Measurements from ENCODE around the gene CCL1.

CCL1 gene

GRCh38 chr17:34363183-34363661 is at the start of gene CCL1:
Gene CCL1 (minus strand): TSS chr17:34363233. CDS start chr17:34363161, 72 bp downstream.
- no peak for DNase-seq

DNA sequence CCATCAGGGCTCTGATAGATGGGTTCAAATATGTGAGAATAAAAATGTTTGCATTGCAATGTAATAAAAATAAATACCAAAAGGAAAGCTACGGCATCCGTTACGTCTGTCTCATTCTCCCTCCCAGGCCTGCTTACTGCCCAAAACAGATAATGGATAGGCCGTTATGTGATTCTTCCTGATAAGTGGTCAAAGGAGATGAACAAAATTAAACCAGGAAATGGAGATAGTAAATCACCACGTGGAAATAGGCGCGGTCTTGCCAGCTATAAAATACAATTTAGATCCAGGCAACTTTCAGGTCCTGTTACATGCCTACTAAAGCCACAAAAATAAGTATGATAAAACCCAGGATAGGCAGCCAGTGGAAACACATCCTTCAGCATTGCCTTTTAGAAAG is 49.5 kb upstream of the CCL1 start:
- no peak for DNase-seq

DNA sequence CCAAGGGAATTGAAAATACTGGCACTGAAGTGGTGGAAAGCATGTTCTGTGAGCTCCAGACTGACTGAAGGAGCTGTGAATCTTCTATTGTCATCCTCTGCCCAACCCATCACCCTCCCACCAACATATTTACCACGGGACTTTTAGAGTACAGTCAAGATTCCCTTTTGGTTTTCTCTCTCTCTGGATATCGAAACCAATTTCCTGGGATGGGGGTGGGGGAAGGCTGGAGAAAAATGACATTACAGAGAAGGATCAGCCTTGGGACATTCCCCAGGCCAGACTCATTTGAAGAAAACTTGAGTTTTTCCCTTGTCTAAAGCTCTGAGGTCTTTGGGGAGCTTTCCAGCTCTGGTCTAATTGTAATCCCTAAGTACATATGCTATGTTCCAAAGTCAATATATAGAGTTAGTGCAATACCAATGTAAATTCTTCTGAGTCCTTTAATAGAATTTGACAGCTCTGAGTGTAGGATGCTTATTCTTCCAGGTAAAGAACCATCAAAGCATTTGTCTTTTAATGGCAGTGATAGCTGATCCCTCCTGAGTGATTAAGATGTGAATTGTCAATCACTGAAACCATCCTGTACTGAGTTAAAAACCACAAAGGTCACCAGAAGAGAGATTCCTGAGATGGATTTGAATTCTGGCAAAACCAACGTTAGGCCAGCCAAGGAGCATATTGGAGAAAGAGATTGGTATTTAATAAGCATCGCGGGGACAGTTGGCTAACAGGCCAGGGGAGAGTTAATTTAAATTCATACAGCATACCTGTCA is 48.8 kb upstream of the CCL1 start:
- DNase-seq, result no peak

GRCh38 chr17:34409352-34409751 is 46.3 kb upstream of the CCL1 start:
- no peak for DNase-seq

GRCh38 chr17:34408439-34408838 is 45.4 kb upstream of the CCL1 start:
- DNase-seq, result no peak

GRCh38 chr17:34406226-34406625 is 43.2 kb upstream of the CCL1 start:
- no peak for DNase-seq

DNA sequence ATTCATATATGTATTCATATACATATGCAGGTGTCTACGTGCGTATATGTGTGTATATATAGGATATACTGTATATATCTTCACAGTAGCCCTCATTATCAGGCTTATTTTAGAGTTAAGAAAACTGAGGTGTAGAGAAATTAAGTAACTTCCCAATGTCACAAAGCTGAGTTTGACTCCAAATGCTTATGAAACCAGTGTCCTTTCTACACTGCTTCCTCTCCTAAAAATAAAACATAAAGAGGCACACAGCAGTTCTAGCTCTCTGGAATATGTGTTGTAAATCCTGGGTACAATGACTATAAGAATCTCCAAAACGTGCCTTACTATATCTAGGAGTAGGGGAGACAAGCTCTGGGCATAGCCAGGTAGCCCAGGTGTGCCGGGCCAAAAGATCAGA is 40.0 kb upstream of the CCL1 start:
- DNase-seq, result no peak

GRCh38 chr17:34401165-34401564 is 38.1 kb upstream of the CCL1 start:
- DNase-seq, result no peak

DNA sequence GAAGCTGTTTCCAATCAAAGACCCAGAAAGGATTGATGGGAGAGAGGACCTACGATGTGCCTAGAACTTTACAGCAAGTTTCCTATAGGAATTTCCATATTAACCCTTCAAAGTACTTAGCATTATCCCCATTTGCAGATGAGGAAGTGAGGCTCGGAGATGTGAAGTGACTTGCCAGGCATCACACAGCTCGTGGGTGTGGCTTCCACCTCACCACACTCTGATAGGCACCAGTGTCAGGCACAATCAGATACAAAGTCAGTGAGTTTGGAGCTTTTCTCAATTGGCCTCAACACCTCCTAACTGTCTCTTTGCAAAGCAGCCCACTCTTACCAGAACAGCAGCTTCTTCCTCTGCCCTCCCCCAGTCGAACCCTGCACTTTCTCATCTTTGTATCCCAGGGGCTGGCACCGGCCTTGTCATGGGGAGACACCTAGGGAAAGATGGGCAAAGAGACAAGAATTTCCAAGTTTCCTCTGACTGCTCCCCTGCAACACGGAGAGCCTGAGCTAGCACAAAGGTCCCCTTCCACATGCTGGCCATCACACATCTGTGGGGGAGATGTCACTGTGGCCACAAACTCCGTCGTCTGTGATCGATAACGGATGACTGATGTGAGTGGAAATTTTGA is 37.4 kb upstream of the CCL1 start:
- no peak for DNase-seq

DNA sequence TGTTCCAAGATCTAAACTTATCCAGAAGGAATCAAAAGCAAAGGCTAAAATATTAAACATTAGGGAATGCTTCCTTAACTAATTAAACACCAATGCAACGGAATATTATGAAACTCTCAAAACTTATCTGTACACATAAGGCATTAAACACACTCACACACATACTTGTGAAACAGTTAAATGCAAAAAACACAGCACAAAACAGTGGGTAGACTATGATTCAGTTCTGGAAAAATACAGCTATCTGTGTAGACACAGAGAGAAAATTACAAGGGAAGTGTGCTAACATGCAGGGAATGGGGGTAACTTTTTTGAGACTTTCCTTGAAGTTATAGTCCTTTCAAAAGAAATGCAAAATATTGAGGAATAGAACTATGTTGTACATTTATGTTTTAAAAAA is 36.7 kb upstream of the CCL1 start:
- no peak for DNase-seq

DNA sequence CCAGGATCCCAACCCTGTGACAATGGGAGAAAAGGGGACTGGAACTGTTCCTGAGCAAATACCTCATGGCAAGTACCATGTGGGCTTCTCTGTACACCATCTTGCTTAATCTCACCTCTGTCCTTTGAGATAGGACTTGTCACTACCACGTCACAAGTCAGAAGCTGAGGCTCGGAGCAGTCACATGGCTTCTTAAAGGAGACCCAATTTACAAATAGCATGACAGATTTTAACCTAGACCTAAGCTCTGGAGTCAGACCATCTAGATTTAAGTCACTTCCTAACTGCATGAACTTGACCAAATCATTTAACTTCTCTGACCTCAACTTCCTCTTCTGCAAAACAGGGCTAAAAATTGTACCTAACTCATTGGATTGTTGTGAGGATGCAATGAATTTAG is 36.0 kb upstream of the CCL1 start:
- no peak for DNase-seq

DNA sequence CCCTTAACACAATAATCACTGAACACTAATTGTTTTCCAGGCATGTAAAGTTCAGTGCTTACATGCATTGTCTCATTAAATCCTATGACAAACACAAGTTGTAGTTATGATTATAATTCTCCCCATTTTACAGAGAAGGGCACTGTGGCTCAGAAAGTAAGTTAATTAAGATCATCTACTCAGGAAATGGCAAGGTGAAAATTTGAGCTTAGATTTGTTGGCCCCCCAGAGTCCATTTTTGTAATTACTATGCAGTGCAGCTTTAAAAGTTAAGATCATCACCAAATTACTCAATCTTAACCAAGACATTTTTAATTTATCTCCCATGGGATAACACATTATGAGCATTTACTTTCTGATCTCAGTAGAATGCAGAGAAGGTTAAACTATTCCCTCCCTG is 34.2 kb upstream of the CCL1 start:
- no peak for DNase-seq

- no peak for DNase-seq
Measured at GRCh38 chr17:34393401-34393800, 30.4 kb upstream of the CCL1 start.

GRCh38 chr17:34391241-34391640 is 28.2 kb upstream of the CCL1 start:
- DNase-seq, result no peak

GRCh38 chr17:34390649-34391048 is 27.6 kb upstream of the CCL1 start:
- DNase-seq, result no peak

DNA sequence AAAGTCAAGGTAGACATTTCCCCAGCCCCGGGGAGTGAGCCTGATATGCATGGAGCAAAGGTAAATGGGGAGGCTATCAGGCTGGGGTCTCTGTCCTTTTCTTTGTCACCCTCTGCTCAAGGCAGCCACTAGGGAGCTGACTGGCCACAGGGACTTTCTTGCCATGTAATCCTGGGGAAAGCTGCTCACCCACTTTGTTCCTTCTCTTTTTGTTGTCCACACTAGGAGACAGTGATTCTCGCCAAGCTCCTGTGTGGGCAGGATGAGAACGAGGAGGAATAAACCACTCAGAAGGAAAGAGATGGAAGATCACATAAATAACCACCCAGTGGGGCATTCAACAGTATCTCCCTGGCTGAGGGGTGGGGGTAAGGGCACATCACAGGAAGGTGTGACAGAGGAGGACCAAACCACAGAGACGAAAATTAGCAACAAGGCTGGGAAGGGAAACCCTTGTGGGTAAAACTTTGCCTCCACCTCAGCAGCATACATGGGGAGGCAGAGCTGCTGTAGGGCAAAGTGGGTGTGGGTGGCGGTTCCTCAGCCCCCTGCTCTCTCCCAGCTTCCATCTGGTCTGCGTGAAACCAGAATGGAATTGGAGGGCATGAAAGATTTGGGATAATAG is 26.2 kb upstream of the CCL1 start:
- no peak for DNase-seq

DNA sequence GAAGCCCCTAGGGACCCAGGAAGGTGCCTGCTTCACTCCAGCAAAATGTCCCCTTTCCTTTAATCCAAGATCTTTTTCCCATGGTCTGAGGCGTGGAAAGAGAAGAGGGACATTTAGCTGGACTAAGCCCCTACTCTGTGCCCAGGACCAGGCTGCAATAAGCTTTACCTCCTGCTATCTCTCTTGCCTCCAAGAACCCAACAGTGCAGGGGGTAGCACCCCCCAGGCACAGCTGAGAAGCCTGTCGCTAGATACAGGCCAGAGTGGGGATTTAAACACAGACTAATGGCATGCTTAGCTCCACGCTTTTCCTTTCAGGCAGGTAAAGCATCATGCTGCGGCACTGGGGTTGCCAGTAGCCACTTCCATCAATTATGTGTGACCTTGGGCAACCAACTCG is 24.5 kb upstream of the CCL1 start:
- DNase-seq, result no peak

GRCh38 chr17:34386697-34387550 is 23.9 kb upstream of the CCL1 start:
- DNase-seq, result no peak

- no peak for DNase-seq
Measured at GRCh38 chr17:34386343-34386696, 23.3 kb upstream of the CCL1 start.

DNA sequence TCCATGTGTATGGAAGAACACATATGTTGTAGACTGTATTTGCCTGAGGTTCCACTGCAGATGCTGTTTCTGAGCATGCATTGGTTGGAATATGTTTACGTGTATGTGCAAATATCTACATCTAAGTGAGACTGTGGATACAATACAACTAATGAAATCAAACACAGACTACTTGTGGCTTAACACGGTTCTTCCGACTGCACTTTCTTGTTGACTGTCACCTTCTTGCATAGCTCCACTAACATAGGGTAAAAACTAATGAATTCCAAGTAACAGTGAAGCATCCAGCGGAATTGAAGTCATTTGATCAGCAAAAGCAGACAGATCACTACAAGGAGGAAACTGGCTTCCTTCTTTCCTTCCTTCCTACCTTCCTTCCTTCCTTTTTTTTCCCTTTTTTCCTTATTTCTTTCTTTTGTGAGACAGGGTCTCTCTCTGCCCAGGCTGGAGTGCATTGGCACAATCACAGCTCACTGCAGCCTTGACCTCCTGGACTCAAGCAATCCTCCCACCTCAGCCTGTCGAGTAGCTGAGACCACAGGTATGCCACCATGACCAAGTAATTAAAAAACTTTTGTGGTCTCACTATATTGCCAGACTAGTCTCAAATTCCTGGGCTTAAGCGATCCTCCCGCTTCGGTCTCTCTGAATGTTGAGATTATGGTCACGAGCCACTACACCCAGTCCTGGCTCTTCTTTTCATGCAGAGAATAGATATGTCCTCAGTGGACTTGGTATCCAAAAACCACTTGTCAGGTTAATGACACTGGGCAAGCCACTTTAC is 22.0 kb upstream of the CCL1 start:
- DNase-seq, result no peak

DNA sequence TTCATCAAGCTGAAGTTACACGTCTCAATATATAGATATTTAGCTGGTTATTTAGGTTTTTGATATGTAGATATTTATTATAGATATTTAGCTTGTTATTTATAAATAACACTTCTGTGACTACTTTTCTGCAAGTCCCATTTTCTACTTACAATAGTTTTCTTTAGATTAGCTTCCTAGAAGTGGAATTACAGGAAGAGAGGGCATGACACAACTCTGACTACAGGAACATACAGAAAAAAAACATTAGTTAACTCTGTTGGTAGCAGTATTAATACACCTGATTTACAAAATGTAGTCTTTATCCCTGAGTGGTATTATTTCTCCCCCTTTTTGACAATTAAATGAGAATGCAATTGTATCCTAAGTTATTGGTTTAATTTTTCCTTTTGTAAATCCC is 21.2 kb upstream of the CCL1 start:
- DNase-seq, result no peak

- DNase-seq, result no peak
Measured at GRCh38 chr17:34383216-34383615, 20.2 kb upstream of the CCL1 start.

All from right forelimb (tissue), 1 donor.